ENCODE data around the gene SEMA4B.

SEMA4B gene

GRCh38 chr15:90165157-90165556, 36.0 kb upstream of the SEMA4B start:
- TF ChIP-seq TAF1 (IDR thresholded peaks at IDR 0.05; ENCODE audit: borderline replicate concordance, low read depth, low read length) (no peak), POLR2A (IDR thresholded peaks at IDR 0.05; ENCODE audit: low read depth, low read length) (no peak), POLR2AphosphoS5 (IDR thresholded peaks at IDR 0.05; ENCODE audit: low read depth, low read length) (no peak)
- DNase-seq (ENCODE audit: insufficient read length): no peak
- FAIRE-seq: no peak

GRCh38 chr15:90165659-90166489, 35.3 kb upstream of the SEMA4B start:
- no peak for TF ChIP-seq POLR2A (IDR thresholded peaks at IDR 0.05; ENCODE audit: low read depth, low read length)
- no peak for TF ChIP-seq TAF1 (IDR thresholded peaks at IDR 0.05; ENCODE audit: borderline replicate concordance, low read depth, low read length)
- TF ChIP-seq POLR2AphosphoS5 (IDR thresholded peaks at IDR 0.05; ENCODE audit: low read depth, low read length): no peak
- FAIRE-seq: no peak
- DNase-seq (ENCODE audit: insufficient read length): no peak

- TF ChIP-seq POLR2AphosphoS5 (IDR thresholded peaks at IDR 0.05; ENCODE audit: low read depth, low read length) (no peak), POLR2A (IDR thresholded peaks at IDR 0.05; ENCODE audit: low read depth, low read length) (no peak), TAF1 (IDR thresholded peaks at IDR 0.05; ENCODE audit: borderline replicate concordance, low read depth, low read length) (no peak)
- DNase-seq (ENCODE audit: insufficient read length): no peak
- FAIRE-seq: no peak
These were observed 34.0 kb upstream of the SEMA4B start for GRCh38 chr15:90167121-90167520.

GRCh38 chr15:90171623-90172022, 29.5 kb upstream of the SEMA4B start:
- no peak for FAIRE-seq
- TF ChIP-seq POLR2A (IDR thresholded peaks at IDR 0.05; ENCODE audit: low read depth, low read length) (no peak), POLR2AphosphoS5 (IDR thresholded peaks at IDR 0.05; ENCODE audit: low read depth, low read length) (no peak), TAF1 (IDR thresholded peaks at IDR 0.05; ENCODE audit: borderline replicate concordance, low read depth, low read length) (no peak)

GRCh38 chr15:90173372-90173771, 27.8 kb upstream of the SEMA4B start:
- DNase-seq (ENCODE audit: insufficient read length) (no peak), FAIRE-seq (no peak)
- TF ChIP-seq TAF1 (IDR thresholded peaks at IDR 0.05; ENCODE audit: borderline replicate concordance, low read depth, low read length) (no peak), POLR2A (IDR thresholded peaks at IDR 0.05; ENCODE audit: low read depth, low read length) (no peak), POLR2AphosphoS5 (IDR thresholded peaks at IDR 0.05; ENCODE audit: low read depth, low read length) (no peak)

More at GRCh38 chr15:90171623-90172022, 29.5 kb upstream of the SEMA4B start:
- DNase-seq (ENCODE audit: insufficient read length): no peak

GRCh38 chr15:90174140-90174875, 26.8 kb upstream of the SEMA4B start:
- no peak for FAIRE-seq
- TF ChIP-seq POLR2A (IDR thresholded peaks at IDR 0.05; ENCODE audit: low read depth, low read length) (no peak), POLR2AphosphoS5 (IDR thresholded peaks at IDR 0.05; ENCODE audit: low read depth, low read length) (no peak), TAF1 (IDR thresholded peaks at IDR 0.05; ENCODE audit: borderline replicate concordance, low read depth, low read length) (no peak)
- DNase-seq (ENCODE audit: insufficient read length): no peak

- no peak for DNase-seq (ENCODE audit: insufficient read length)
- no peak for TF ChIP-seq TAF1 (IDR thresholded peaks at IDR 0.05; ENCODE audit: borderline replicate concordance, low read depth, low read length)
- no peak for TF ChIP-seq POLR2A (IDR thresholded peaks at IDR 0.05; ENCODE audit: low read depth, low read length)
- TF ChIP-seq POLR2AphosphoS5 (IDR thresholded peaks at IDR 0.05; ENCODE audit: low read depth, low read length): no peak
- no peak for FAIRE-seq
These were observed 24.1 kb upstream of the SEMA4B start for GRCh38 chr15:90177012-90177411.

GRCh38 chr15:90178468-90179435, 22.4 kb upstream of the SEMA4B start:
- no peak for DNase-seq (ENCODE audit: insufficient read length)
- peak; percentile 9 for FAIRE-seq
- TF ChIP-seq POLR2AphosphoS5 (IDR thresholded peaks at IDR 0.05; ENCODE audit: low read depth, low read length): no peak
- TF ChIP-seq POLR2A (IDR thresholded peaks at IDR 0.05; ENCODE audit: low read depth, low read length): no peak
- no peak for TF ChIP-seq TAF1 (IDR thresholded peaks at IDR 0.05; ENCODE audit: borderline replicate concordance, low read depth, low read length)

- no peak for DNase-seq (ENCODE audit: insufficient read length)
- TF ChIP-seq POLR2AphosphoS5 (IDR thresholded peaks at IDR 0.05; ENCODE audit: low read depth, low read length): no peak
- no peak for TF ChIP-seq POLR2A (IDR thresholded peaks at IDR 0.05; ENCODE audit: low read depth, low read length)
- TF ChIP-seq TAF1 (IDR thresholded peaks at IDR 0.05; ENCODE audit: borderline replicate concordance, low read depth, low read length): no peak
- no peak for FAIRE-seq
These were observed 19.4 kb upstream of the SEMA4B start for GRCh38 chr15:90181776-90182175.

GRCh38 chr15:90184119-90184785, 16.9 kb upstream of the SEMA4B start:
- TF ChIP-seq TAF1 (IDR thresholded peaks at IDR 0.05; ENCODE audit: borderline replicate concordance, low read depth, low read length) (no peak), POLR2A (IDR thresholded peaks at IDR 0.05; ENCODE audit: low read depth, low read length) (no peak), POLR2AphosphoS5 (IDR thresholded peaks at IDR 0.05; ENCODE audit: low read depth, low read length) (0 out of 2 replicates have a peak, but pooled peaks have one; percentile 15)
- FAIRE-seq: peak; percentile 85
- peak; percentile 49 for DNase-seq (ENCODE audit: insufficient read length)

Data from GM12892 (cell line).